GM19452 (cell line): ENCODE measurements around the gene BNIP3.
"Not testable (repeated sequence)": the region's sequence is repeated elsewhere in the genome, so short reads cannot be mapped to it uniquely, and the experiment has no call there.

Experiments used
- ATAC-seq: cut with Tn5 transposase; IDR thresholded peaks from one replicate; pipeline ENCODE4 v1.9.1; 2021; ENCODE audit not compliant: unreplicated experiment

Gene BNIP3

DNA sequence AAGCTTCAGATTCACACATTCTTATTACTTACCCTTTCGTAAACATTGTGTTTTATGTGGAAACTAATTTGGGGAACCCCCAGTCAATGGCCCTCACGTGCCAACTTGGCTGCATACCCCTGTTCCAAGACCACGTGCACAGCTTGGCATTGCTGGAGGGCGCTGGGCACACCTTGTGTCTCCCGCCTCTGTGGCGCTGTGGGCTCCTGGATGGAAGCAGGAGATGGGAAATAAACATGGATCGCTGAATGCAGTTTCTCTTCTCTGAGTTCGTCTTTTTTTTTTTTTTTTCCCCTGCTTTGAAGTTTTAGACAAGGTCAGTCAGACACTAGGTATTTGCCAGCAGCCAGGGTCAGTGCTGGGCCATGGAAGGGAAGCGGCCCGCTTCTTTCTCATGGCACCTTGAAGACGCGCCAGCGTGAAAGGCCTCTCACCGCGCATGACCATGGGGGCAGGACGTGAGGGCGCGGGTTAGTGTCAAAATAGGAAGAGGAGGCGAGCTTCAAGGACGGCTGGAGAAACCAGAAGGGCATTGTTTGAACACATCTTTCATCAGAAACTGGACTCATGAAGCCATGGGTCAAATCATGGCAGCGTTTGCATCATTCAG lies 27.3 kb downstream of the BNIP3 start:
- no peak for ATAC-seq

DNA sequence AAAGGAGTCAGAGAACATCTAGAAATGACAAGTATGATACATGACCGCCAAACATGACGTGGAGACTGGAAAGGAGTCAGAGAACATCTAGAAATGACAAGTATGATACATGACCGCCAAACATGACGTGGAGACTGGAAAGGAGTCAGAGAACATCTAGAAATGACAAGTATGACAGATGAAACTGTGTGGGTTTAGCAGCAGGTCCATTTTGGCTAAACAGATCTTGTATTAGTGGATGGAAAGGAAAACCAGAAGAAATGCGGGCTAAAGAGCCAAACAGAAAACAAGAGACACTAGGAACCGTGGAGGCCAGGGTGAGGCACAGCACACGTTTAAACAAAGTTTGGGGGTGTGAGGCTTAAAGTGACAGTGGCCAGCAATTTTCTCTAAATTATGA lies 31.8 kb downstream of the BNIP3 start:
- ATAC-seq, result not testable (repeated sequence)

DNA sequence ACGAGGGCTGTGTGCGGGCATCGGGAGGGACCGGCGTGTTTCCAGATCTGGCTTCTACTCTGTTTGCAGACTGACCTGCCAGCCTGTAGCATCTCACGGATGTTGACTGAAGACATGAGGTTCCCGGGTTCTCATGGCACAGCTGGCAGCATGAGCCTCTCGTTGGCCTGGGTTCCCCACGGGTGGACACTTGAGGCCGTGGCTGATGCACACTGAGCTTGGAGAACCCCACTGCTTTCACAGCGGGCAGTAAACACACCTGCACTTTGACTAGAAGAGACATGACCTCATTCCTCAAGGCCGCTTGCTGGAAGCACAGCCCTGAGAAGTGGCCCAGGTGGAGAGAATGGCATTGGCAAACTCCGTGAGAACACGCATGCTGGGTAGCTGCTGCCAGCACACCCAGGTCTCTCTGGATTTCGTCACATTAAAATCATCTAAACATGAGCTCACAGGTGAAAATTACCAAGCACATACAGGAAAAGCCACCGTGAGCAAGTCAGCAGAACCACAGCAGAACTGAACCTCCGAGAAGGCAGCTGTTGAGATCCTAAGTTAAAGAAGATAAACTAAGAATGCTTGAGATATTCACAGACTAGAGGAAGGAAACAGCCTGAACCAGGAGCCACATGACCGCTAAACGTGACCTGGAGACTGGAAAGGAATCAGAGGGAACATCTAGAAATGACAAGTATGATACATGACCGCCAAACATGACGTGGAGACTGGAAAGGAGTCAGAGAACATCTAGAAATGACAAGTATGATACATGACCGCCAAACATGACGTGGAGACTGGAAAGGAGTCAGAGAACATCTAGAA lies 32.5 kb downstream of the BNIP3 start:
- no peak for ATAC-seq

DNA sequence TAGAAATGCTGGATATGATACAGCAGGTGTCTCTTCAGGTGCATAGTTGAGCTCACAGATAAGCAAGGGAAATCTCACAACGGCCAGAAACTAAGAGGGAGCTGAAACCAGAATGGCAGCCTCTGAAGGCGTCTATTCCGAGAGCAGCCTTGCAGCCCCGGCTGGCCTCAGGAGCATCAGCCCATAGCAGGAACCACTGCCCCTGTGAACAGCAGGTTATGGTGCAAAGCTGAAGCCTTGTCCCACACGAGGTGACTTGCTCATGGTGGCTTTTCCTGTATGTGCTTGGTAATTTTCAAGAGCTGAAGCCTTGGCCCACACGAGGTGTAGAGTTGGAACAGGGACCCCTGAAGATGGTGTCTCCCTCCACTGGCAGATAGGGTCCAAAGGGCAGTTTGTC lies 33.2 kb downstream of the BNIP3 start:
- no peak for ATAC-seq

DNA sequence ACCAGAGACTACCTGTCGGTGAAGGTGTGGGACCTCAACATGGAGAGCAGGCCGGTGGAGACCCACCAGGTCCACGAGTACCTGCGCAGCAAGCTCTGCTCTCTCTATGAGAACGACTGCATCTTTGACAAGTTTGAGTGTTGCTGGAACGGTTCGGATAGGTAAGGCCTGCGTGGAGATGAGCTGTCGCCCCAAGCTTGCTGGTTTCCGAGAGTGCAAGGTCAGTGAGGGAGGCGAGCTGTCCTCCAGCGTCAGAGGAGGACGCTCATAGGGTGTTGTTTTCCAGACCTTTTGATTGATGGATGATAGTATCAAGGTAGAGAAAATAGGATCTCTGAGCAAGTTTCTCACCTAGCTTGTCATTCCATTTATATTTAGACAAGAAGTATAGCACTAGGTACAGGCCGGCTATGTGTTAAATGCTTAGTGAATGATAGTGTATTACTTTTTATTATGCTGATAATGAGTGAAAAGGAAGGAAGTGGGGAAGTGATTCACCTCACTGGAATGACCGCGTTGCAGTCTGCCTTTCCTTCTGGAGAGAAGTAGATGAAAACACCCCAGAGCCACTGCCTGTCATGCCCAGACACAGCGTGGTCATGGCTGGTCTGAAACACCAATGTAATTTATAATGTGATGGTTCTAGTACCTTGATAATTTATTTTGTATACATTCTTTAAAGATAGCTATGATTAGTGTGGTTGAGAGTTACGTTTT lies 33.9 kb downstream of the BNIP3 start:
- no peak for ATAC-seq

DNA sequence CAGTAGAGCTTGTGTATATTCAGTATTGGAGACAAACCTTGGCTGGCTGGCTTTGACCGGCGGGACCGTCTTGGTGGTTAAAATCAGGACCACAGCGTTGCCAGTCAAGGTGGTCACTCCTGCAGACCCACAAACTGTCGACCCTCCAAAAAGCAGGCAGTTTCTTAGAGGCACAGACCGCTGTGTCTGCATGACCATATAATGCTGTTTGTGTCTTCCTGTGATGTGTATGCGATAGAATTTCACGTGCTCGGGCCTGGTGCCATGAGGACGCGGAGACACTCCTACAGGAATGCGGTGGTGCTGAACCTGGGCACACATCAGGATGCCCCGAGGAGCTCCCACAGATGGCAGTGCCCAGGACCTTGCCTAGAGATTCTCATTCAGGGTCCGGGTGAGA lies 34.8 kb downstream of the BNIP3 start:
- ATAC-seq, result no peak

DNA sequence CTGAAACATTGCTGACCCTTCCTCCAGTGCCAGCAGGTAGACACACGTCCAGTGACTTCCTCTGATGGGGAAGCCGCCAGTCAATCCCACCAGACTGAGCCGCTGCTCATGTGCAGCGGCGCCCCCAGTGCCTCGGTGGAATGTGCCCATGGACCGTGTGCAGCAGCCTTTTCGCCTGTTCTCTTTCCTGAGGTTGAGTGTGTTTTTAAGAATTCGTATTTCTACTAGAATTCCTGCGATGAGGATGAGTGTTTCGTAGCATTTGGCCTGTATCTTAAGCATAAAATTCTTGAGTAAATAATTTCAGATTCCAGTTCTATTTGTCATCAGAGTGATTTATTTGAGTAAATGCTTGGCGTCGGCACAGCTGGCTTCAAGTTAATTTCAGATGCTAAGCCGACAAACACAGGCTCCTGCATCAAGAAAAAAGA lies 35.4 kb downstream of the BNIP3 start:
- ATAC-seq, result no peak

DNA sequence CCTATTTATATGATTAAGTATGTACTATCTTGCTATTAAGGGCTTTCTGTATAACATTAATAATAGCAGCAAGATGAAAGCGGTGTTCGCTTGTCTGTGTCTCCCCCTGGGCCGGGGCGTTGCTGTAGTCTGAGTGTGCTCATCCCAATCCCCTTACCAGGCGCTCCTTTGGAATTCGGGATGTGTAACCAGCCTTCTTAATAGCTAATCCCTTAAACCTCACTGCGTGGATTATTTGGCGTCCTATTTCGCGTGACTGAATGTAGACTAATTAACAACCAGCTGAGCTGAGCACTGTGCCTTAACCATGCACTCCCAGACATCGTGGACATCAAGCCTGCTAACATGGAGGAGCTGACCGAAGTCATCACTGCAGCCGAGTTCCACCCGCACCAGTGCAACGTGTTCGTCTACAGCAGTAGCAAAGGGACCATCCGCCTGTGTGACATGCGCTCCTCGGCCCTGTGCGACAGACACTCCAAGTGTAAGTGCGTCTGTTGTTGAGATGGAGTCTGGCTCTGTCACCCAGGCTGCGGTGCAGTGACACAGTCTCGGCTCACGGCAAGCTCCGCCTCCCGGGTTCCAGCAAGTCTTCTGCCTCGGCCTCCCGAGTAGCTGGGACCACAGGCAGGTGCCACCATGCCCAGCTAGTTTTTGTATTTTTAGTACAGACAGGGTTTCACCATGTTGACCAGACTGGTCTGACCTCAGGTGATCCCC lies 36.6 kb downstream of the BNIP3 start:
- no peak for ATAC-seq

DNA sequence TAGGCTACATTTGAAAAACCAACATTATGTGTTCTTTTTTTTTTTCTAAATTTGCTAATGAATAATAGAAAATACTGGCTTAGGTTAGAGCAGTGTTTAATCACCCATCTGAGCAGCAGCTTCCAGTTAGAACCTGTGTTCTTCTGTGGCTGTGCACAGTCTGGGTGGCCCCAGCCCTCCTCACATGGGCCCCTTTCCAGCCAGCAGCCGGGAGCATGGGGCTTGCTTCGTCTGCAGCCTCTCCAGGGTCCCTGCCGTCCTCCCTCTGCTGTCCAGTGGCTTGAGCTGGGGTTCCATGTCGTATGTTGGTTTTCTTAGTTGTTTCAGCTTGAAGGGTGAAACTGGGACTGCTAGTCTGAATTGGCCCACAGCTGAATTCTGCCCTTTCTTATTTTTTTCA lies 37.3 kb downstream of the BNIP3 start:
- no peak for ATAC-seq

DNA sequence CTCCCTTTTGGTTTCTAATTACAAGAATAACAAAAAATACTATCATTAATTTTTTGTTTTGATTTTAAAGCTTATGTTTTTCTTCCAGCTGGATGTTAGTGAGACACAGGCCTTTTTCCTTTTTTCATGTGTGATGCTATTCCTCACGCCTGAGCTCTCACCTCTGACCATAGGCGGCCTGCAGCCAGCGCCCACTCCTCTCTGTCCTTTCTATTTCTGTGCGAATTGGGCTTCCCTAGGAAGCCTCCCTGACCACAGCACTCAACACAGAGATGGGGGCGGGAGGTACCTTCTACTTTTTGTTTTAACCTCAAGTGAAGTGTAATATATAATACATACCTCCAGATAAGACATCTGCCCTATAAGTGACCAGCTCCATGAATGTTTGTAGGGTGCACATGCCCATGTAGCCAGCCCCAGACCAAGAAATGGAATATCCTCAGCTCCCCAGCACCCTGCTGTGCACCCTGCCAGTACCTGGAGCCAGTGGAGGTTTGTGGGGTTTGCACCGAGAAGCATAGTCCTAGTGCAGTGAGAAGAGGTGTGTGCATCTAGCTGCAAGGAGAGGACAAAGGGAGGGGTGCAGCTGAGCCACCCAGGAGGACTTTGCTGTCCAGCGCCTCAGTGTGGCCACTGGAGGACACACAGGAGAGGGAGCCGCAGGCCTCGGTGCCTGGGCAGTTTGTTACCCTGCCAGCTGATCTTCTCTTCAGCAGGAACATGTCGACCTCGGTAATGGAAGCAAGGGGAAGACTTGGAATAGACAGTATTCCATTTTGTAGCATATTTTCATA lies 38.5 kb downstream of the BNIP3 start:
- no peak for ATAC-seq

DNA sequence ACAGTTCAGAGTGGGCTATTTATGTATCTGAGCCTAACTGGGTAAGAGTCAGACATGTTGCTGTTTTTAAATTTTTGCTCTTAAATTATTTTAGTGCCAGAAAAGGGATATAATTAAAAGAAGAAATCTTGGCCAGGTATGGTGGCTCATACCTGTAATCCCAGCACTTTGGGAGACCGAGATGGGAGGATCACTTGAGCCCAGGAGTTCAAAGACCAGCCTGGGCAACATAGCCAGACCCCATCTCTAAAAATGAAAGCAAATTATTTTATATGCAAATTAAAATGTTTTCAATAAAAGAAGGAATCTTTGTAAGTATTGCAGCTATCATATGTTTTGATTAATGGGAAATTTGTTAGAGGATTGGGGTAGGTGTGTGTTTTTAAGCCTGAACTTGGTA lies 39.3 kb downstream of the BNIP3 start:
- ATAC-seq, result no peak

DNA sequence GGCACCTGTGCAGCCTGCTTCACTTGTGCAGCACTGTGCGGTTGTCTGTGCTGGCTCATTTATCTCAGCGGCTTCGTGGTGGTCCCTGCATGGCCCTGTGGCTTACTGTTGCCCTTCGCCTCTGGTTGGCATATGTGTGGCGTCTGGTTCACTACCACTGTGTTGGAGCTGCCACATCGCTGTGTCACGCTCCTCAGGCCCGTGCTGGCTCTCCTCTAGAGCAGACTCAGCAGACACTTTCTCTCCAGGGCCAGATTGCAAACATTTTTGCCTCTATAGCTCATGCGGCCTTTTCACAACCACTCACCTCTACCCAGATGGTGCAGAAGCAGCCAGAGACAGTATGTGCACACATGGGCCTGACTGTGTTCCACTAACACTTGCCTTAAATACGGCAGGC lies 43.0 kb downstream of the BNIP3 start:
- ATAC-seq, result no peak

DNA sequence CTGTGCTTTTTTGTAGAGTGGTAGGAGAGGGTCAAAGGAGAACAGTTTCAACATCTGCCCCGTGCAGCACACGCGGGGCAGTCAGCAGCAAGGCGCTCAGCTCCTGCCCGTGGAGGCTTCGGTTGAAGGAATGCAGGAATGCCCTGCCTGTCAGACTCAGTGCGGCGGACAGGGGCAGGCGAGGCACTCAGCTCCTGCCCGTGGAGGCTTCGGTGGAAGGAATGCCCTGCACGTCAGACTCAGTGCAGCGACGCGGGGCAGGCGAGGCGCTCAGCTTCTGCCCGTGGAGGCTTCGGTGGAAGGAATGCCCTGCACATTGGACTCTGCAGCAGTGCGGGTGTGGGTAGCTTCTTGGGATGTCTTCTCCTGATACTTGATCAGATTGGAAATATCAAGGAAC lies 43.9 kb downstream of the BNIP3 start:
- no peak for ATAC-seq

DNA sequence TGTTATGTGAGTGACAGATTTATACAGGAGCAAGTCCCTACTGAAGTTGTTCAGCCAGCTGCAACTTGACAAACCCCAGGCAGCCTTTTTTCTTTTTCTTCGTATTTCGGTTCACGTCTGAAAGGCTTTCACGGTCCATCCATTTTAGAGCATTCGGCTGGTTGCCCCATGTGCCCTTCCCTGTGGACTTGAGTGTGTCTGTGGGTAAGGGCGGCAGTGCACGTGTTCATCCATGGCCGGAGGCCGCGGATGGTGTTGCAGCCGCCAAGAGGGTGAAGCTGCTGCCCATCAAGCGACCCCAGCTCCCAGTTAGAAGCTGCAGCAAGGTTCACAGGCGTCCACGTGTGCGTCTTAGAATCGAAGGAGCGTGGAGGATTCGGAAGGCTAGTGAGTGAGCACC lies 45.0 kb downstream of the BNIP3 start:
- no peak for ATAC-seq

DNA sequence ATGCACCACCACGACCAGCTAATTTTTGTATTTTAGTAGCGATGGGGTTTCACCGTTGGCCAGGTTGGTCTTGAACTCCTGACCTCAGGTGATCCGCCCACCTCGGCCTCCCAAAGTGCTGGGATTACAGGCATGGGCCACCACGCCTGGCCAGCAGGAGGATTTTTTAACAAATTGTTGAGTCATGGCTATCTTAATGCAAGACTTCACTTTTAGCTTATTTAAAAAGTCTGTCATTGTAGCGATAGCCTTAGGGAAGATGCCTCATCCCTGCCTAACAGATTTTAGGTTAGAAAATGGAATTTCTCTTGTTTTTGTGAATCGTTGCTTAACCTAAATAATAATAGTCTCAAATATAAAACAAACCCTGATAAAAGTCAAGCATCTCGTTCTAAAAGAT lies 45.4 kb downstream of the BNIP3 start:
- ATAC-seq, result no peak

DNA sequence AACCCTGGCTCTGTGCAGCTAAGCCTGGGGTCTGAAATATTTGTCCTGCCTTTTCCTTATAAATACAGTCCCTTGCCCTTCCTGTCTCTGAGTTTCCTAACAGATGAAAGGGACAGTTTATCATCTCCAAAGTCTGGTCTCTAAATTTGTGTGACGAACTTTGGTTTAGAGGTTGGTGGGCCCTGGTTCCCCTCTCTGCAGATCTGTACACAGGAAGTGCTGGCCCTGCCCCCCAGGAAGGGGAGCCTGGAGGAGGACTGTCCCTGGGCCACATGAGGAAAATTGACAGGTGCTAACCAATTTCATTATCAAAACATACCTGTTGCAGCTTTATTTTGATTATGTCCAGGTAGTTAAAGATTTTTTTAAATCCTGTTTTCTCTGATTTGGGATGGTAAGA lies 46.5 kb downstream of the BNIP3 start:
- no peak for ATAC-seq

DNA sequence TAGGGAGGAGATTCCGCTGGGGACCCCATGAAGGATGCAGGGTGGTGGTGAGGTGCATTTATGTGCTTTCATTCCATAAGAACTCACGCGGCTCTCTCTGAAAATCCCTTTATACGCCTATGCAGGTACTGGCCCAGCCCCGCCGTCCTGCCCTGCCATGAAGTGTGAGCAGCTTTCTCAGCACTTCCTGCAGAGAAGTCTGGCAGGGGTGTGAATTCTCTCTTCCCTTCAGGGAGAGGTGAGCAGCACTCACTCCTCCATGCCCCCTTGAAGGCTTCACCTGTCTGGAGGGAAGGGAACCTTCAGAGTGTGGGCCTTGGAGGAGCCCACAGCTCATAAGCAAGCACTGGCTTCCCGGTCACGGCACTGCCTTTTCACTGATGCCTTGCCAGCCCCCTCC lies 47.0 kb downstream of the BNIP3 start:
- no peak for ATAC-seq

DNA sequence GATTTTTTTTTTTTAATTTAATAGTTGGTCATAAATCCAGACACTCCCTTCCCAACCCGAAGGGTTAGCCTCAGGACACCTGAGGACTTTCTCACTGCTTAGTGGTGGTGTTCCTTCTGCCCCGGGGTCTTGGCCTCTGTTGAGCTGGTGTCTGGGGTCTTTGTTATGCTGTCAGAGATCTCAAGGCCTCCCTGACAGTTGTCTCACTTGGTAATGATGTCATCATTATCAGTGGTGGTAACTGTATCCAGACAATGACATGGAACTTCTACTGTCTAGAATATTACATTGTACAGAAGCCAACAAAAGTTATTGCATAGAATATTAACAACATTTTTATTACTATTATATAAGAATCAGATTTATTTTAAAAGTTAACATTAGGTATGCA lies 48.0 kb downstream of the BNIP3 start:
- no peak for ATAC-seq

DNA sequence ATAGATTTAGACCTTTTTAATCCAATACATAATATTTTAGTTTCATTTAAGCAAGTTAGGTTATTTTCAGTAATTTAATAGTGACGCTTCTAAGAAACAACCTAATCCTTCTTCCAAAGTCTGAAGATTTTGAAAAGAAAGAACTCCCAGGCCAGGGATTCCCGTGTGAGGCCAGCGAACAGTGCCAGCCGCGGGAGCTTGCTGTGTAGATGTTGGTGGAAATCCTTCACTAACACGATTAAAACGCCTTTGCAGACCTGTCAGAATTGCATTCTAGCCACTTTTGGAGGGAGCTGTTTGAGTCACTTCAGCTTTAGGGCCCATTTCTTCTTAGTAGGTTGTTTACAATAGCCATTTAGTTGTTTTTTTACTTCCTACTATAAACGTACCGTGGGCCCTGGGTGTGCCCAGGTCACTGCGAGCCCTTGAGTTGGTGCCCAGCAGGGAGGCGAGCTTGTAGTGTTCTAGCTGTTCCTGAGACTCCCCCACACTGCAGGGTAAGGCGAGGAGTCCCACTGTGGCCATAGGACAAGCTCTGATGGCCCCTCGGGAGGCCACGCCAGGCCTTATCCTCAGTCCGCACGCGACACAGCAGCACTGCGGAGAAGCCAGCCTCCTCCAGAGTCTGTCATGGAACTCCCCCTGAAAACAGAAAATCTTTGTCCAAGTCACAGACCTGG lies 48.6 kb downstream of the BNIP3 start:
- ATAC-seq, result no peak

DNA sequence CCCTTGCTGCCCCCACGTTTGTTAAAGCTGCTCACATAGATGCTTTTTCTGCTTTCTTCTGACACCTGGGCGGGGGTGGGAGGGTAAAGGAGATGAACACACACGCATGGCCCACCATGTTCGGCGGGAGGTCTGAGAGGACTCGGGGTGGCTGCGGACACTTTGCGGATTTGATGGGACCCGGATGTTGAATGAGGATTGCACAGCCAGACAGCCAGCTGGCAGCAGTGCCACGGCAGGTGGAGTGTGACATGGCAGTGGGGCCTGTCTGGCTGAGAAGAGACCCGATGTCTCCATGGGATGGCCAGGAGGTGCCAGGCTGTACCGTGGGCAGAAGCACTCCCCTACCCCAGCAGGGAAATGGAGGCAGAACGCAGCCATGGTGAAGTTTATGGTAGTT lies 49.7 kb downstream of the BNIP3 start:
- ATAC-seq, result no peak
